DOHH2 (cell line): ENCODE data around the gene RILPL1.

Experiments used
- H3F3A ChIP-seq: fragments of 200-600 bp; sonication (generic), shearing (Covaris generic); 2 replicates; pipeline ENCODE4 v1.6.0; 2016; ENCODE audit warnings: antibody characterized with exemption, mild to moderate bottlenecking; ENCODE audit not compliant: control insufficient read depth, insufficient read depth
- H3K27ac ChIP-seq: fragments of 200-600 bp; sonication (generic); 2 replicates; pipeline ENCODE4 v1.5.1; 2014; ENCODE audit warnings: low read depth, mild to moderate bottlenecking, low read length, moderate library complexity
- H3K27me3 ChIP-seq: fragments of 200-600 bp; sonication (generic); 2 replicates; pipeline ENCODE4 v1.6.1; 2014; ENCODE audit warnings: mild to moderate bottlenecking, low read length, mixed read lengths; ENCODE audit not compliant: control insufficient read depth
- H3K36me3 ChIP-seq: fragments of 200-600 bp; sonication (generic); 2 replicates; pipeline ENCODE4 v1.6.1; 2014; ENCODE audit warnings: mild to moderate bottlenecking, low read length, moderate library complexity, mixed read lengths; ENCODE audit not compliant: control insufficient read depth
- H3K4me1 ChIP-seq: fragments of 200-600 bp; sonication (generic); 2 replicates; pipeline ENCODE4 v1.6.1; 2014; ENCODE audit warnings: mild to moderate bottlenecking, low read length, mixed read lengths; ENCODE audit not compliant: control insufficient read depth
- H3K4me2 ChIP-seq: fragments of 200-600 bp; sonication (generic); 2 replicates; pipeline ENCODE4 v1.6.0; 2014; ENCODE audit warnings: mild to moderate bottlenecking, low read length, moderate library complexity
- H3K4me3 ChIP-seq: fragments of 200-600 bp; sonication (generic); 2 replicates; pipeline ENCODE4 v1.5.1; 2014; ENCODE audit warnings: mild to moderate bottlenecking, low read length, mixed read lengths
- H3K79me2 ChIP-seq: fragments of 200-600 bp; sonication (generic); 2 replicates; pipeline ENCODE4 v1.6.1; 2014; ENCODE audit warnings: mild to moderate bottlenecking, low read length, mixed read lengths; ENCODE audit not compliant: control insufficient read depth
- H3K9me2 ChIP-seq: fragments of 200-600 bp; sonication (generic); replicated peaks from 2 replicates; pipeline ENCODE4 v1.6.1; 2014; ENCODE audit warnings: mild to moderate bottlenecking, low read length, mixed read lengths; ENCODE audit not compliant: control insufficient read depth
- H3K9me3 ChIP-seq: fragments of 200-600 bp; sonication (generic); 2 replicates; pipeline ENCODE4 v1.6.1; 2014; ENCODE audit warnings: antibody characterized with exemption, low read length, mixed read lengths; ENCODE audit not compliant: control insufficient read depth, insufficient read depth
- H4K20me1 ChIP-seq: fragments of 200-600 bp; sonication (generic); 2 replicates; pipeline ENCODE4 v1.6.0; 2014; ENCODE audit warnings: low read depth, mild to moderate bottlenecking, antibody characterized with exemption, low read length, moderate library complexity; ENCODE audit not compliant: control insufficient read depth, insufficient read depth
- CTCF ChIP-seq: fragments of 200-600 bp; sonication (generic); IDR thresholded peaks from one replicate; pipeline ENCODE4 v1.5.1; 2014; ENCODE audit warnings: antibody characterized with exemption, mild to moderate bottlenecking, low read depth, low read length; ENCODE audit not compliant: poor library complexity, severe bottlenecking
- EZH2phosphoT487 ChIP-seq: fragments of 200-600 bp; sonication (generic); IDR thresholded peaks from 2 replicates; pipeline ENCODE4 v1.6.1; 2017; ENCODE audit warnings: borderline replicate concordance, mild to moderate bottlenecking, antibody characterized with exemption, low read length, moderate library complexity, mixed read lengths

Gene RILPL1

GRCh38 chr12:123491056-123491455 lies 42.5 kb downstream of the RILPL1 start:
- Histone ChIP-seq H3K27me3 (peaks cover 5% of the 10 kb centered on the region; the same call in 1 of the 2 replicates), H3K36me3 (no peaks in the 10 kb centered on the region), H3K79me2 (no peaks in the 10 kb centered on the region), H3F3A (no peaks in the 10 kb centered on the region), H3K4me3 (no peak overlapping the region), H3K4me1 (no peaks in the 10 kb centered on the region), H3K4me2 (no peak overlapping the region), H3K9me3 (no peaks in the 10 kb centered on the region), H3K9me2 (no peaks in the 10 kb centered on the region), H4K20me1 (no peaks in the 10 kb centered on the region), H3K27ac (no peak overlapping the region)
- TF ChIP-seq EZH2phosphoT487: no peak

DNA sequence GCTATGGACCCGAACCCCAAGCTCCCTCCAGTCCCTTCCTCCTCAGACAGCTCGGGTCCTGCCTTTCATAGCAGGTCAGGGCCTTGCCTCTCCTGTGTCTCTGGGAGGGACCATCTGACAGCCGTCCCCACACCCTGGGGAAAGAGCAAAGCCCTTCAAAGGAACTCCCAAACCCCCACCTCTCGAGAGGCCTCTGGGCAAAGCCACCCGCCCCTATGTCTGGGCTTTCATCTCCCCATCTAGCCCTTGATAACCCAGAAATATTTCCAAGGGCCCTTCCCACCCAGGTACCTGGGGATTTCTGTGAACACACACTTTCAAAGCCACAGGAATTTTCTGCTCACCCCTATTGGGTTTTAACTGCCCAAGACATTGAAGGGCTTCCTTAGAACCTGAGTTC lies 43.4 kb downstream of the RILPL1 start:
- Histone ChIP-seq H3K36me3 (no peaks in the 10 kb centered on the region), H3K27me3 (peaks cover 5% of the 10 kb centered on the region; the same call in 1 of the 2 replicates), H4K20me1 (no peaks in the 10 kb centered on the region), H3K4me3 (no peak overlapping the region), H3K79me2 (no peaks in the 10 kb centered on the region), H3K9me3 (no peaks in the 10 kb centered on the region), H3K4me2 (no peak overlapping the region), H3K27ac (no peak overlapping the region), H3K4me1 (no peaks in the 10 kb centered on the region), H3F3A (no peaks in the 10 kb centered on the region), H3K9me2 (no peaks in the 10 kb centered on the region)
- TF ChIP-seq EZH2phosphoT487 (no peak), CTCF (no peak)

DNA sequence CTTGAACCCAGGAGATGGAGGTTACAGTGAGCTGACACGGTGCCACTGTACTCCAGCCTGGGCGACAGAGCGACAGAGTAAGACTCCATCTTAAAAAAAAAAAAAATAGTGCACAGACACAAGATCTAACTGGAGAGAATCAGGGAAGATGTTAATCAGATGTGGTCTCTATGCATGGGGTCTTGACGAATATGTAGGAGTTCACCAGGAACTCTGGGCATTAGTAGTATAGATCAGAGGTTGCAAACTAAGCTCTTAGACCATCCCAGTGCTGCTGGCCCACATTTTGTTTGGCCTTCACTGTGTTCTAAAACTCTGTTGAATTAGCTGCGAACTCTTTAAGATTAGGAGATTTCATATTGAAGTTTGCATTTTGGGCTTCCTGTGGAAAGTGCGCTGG lies 43.9 kb downstream of the RILPL1 start:
- Histone ChIP-seq H3K27ac (no peak overlapping the region), H3K4me1 (no peaks in the 10 kb centered on the region), H4K20me1 (no peaks in the 10 kb centered on the region), H3K79me2 (no peaks in the 10 kb centered on the region), H3F3A (no peaks in the 10 kb centered on the region), H3K9me2 (no peaks in the 10 kb centered on the region), H3K9me3 (no peaks in the 10 kb centered on the region), H3K4me3 (no peak overlapping the region), H3K4me2 (no peak overlapping the region), H3K27me3 (peaks cover 2% of the 10 kb centered on the region; the same call in 1 of the 2 replicates), H3K36me3 (no peaks in the 10 kb centered on the region)
- no peak for TF ChIP-seq EZH2phosphoT487
- TF ChIP-seq CTCF: no peak

GRCh38 chr12:123488539-123489230 lies 44.8 kb downstream of the RILPL1 start:
- H3K36me3 ChIP-seq: no peaks in the 10 kb centered on the region
- H3K9me2 ChIP-seq: no peaks in the 10 kb centered on the region
- no peaks in the 10 kb centered on the region for H4K20me1 ChIP-seq
- no peak for TF ChIP-seq EZH2phosphoT487
- TF ChIP-seq CTCF: no peak
- H3K79me2 ChIP-seq: no peaks in the 10 kb centered on the region
- H3K27me3 ChIP-seq: peaks cover 2% of the 10 kb centered on the region; the same call in 1 of the 2 replicates
- H3K4me3 ChIP-seq: no peak overlapping the region
- H3F3A ChIP-seq: no peaks in the 10 kb centered on the region
- H3K27ac ChIP-seq: no peak overlapping the region
- H3K4me1 ChIP-seq: peaks cover 8% of the 10 kb centered on the region
- no peaks in the 10 kb centered on the region for H3K9me3 ChIP-seq
- no peak overlapping the region for H3K4me2 ChIP-seq
